NCI-H345 (cell line): Measurements from ENCODE around the gene RCC1.
A peak's percentile ranks its signal among the peaks of the same experiment; 100 is the strongest.
"Not testable (repeated sequence)": the region's sequence is repeated elsewhere in the genome, so short reads cannot be mapped to it uniquely, and the experiment has no call there.

Experiments
- DNase-seq: peaks from one replicate; lab custom pipeline; 2025; lab: John Stamatoyannopoulos, UW

Gene RCC1

DNA sequence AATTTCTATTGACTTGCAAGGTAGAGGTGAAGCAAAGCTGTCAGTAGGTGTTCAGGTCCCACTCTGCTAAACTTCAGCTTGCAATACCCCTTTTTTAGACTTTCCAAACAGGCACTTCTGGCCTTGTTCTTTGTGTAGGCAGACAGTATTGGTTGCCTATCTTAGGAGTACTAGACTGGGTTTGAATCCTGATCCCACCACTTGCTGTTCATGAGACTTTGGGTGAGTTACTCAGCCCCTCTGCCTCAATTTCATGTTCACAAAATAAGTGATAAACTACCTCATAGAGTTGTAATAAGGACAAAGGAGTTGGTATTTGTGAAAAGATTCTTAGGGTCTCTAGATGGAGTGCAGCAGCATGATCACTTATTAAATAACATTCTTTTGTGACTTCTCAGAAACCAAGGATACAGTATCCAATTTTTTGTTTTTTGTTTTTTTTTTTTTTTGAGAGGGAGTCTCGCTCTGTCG, 5.2 kb downstream of the RCC1 start:
- no peak for DNase-seq

DNA sequence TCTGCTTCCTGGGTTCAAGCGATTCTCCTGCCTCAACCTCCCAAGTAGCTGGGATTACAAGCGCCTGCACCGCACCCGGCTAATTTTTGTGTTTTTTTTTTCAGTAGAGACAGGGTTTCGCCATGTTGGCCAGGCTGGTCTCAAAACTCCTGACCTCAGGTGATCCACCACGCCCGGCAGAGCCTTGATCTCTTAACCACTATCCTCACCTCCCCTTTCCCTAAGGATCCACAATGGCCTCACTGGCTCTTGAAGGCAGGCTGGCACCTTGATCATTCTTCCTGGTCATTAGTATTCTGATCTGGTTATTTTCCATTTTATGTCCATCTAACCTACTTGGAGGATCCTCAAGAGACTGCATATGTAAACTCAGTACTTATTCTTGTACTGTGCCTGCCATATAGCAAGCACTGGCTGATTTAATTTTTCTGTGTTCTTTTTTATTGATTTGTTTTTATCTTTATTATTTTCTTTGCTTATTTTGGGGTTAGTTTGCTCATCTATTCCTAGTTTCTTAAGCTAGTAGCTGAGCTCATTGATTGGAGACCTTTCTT, 6.3 kb downstream of the RCC1 start:
- no peak for DNase-seq

DNA sequence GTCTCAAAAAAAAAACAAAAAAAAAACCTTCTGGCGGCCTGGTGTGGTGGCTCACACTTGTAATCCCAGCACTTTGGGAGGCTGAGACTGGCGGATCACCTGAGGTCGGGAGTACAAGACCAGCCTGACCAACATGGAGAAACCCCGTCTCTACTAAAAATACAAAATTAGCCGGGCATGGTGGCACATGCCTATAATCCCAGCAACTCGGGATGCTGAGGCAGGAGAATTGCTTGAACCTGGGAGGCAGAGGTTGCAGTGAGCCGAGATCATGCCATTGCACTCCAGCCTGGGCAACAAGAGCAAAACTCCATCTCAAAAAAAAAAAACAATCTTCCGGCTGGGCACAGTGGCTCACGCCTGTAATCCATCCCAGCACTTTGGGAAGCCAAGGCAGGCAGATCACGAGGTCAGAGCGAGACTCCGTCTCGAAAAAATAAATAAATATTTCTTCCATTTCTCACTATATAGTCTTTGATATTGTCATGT, 8.6 kb downstream of the RCC1 start:
- DNase-seq: not testable (repeated sequence)

DNA sequence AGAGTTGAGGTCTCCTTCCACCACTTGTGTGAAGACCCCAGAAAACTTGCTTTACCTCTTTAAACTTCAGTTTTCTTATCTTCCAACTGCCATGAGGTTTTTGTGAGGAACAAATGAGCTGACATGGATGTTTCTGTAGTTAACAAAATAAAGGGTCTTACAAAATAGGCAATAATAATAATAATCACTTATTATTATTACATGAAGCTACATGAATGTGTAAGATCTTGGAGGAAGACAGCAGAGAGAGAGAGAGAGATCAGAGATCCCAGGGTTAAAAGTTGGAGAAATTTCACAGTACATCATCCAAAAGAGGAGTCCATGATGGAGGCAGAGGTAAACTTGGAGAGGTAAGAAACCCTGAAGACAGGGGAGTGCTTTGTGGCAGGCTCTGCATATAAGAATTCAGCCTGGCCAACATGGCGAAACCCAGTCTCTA, 10.7 kb downstream of the RCC1 start:
- no peak for DNase-seq

DNA sequence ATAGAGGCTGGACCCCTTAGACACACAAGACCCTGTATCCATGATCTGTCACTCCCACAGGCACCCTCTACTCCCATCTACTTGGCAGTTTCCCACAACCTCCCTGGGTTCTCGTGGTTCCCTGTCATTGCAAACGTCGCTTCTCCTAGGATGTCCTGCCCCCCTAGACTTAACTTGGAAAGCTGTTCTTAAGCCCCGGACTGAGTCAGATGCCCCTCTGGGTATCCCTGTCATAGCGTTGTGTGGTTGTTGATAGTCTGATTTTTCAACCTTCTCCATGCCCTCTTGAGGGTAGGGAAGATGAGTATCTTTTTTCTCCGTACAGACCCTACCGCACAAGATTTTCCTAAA, 11.8 kb downstream of the RCC1 start:
- DNase-seq: no peak

DNA sequence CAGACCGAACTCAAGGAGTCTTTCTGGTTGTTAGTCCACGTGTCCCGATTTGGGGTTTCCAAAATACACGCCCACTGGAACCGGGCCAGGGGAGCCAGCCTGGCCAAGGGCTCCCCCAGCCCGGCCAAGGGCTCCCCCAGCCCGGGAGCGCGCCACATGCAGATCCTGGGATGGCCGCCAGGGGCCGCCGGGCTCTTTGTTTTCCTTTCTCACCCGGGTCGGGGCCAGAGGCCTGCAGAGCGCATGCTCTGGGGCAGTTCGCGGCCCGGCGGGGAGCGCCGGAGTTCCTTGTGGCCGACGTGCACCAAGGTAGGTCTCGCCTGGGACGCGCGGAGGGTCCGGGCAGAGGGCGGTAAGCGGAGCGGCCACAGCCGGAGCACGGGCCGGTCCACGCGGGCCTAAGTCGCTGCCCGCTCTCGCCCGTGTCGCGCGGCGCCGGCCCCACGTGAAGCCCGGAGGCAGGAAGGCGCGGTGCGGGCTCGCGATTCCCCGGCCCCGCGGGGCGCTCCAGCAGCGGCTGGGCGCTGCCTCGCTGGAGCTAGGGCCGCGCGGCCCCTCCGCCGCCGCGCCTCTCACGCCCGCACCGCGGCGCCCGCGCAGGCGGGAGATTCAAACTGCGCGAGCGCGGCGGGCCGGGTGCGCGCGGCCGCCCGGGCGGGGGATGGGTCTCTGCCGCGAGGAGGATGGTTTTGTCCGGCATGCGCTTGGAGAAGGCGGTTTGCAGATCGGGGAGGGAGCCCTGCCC, 12.3 kb downstream of the RCC1 start:
- peak; percentile 87 for DNase-seq

DNA sequence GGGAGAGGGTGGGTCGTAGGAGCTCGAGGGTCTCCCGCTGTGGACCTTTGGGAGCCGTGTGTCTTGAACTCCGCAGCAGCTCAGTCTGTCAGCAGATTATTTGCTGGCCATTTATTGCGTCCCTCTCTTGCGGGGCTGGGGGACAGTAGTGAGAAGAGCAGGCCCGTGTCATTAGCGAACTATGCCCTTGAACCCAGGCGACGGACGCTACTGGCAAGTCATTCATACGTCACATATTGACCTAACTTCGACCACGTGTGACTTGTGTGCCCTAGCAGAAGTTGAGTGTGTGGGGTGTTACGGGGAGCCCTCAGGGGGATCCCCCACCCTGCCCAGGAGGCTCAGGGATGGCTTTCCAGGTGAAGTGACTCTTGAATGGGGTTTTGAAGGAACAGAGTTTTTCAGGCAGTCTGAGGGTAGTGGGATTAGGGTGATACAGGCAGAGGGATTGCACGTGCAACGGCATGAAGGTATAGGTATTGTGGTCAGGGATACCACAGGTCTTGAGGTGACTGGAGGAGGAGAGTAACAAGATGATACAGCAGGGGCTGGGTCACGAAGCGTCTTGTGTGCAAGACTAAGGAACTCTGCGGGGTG, 13.0 kb downstream of the RCC1 start:
- peak; percentile 32 for DNase-seq

DNA sequence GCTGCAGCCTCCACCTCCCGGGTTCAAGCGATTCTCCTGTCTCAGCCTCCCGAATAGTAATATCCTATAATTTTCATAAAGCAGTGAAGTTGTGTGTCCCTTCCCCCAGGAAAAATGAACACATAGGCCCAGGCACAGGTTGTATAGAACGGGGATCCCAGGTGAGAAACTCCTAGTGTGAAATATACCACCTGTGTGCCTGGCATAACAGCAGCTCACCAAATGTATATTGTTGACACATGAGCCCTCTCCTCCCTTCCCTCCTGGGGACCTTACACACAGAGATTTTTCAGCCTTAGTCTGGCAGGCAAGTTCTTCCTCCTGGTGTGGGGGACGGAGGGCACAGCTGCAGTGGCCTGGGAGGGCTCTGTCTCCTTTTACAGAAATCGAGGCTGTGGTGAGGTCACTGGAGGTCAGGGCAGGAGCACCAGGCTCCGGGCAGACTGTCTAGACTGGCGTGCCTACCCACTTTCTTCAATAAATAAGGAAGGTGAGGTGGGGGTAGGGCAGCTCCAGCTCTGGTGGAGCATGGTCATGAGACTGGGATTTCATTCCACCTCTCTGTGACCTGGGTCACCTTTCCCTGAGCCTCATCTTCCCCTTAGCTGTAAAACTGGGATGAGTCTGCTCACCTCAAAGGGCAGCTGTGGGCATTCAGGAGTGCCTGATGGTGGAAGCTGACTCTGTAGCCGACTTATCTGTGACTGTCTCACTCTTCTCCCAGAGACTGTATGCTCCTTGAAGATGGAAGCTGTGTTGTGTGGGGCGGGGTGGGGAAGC, 14.3 kb downstream of the RCC1 start:
- DNase-seq: no peak

DNA sequence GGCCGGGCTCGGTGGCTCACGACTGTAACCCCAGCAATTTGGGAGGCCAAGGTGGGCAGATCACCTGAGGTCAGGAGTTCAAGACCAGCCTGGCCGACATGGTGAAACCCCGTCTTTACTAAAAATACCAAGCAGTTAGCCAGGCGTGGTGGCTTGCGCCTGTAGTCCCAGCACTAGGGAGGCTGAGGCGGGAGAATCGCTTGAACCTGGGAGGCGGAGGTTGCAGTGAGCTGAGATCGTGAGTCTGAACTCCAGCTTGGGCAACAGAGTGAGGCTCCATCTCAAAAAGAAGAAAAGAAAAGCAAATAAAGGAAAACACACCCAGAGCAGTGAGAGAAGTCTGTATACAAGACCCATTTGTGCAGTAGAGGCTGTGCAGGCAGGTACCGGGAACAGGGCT, 15.0 kb downstream of the RCC1 start:
- not testable (repeated sequence) for DNase-seq

DNA sequence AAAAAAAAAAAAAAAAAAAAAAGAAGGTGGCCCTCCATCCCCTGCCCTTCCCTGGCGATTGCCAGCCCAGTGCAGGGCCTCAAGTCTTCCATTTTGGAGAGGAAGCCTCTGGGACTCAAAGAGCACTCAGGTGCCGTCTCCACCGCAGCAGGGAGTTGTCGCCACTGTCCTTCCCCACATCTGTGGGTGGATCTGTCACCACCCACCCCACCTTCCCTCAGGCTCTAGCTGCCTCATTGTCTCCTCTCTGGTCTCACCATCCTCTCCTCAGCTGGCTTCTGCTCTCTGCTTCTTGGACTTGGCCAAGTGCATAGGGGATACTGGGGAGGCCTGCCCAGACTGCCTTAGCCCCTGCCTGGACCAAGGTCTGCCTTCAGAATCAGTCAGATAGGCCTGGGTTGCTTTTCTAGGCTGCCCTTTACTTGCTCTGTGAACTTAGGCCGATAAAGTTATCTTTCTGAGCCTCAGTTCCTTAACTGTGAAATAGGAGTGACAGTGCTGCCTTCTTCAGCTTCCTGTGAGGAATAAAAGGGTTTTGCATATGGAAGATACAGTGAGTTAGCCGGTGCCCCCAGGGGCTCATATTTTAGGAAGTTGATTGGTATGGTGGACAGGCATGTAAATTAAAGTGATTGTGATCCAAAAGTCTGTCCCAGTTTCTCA, 15.8 kb downstream of the RCC1 start:
- no peak for DNase-seq

DNA sequence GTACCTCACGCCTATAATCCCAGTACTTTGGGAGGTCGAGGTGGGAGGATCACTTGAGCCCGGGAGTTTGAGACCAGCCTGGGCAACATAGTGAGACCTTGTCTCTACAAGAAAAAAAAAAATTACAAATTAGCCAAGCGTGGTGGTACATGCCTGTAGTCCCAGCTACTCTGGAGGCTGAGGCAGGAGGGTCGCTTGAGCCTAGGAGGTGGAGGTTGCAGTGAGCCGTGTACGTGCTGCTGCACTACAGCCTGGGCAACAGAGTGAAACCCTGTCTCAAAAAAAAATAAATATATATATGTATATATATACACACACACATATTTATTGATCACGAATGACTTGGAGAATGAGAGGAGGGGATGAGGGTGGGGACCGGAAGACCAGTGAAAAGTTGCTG, 16.7 kb downstream of the RCC1 start:
- not testable (repeated sequence) for DNase-seq

DNA sequence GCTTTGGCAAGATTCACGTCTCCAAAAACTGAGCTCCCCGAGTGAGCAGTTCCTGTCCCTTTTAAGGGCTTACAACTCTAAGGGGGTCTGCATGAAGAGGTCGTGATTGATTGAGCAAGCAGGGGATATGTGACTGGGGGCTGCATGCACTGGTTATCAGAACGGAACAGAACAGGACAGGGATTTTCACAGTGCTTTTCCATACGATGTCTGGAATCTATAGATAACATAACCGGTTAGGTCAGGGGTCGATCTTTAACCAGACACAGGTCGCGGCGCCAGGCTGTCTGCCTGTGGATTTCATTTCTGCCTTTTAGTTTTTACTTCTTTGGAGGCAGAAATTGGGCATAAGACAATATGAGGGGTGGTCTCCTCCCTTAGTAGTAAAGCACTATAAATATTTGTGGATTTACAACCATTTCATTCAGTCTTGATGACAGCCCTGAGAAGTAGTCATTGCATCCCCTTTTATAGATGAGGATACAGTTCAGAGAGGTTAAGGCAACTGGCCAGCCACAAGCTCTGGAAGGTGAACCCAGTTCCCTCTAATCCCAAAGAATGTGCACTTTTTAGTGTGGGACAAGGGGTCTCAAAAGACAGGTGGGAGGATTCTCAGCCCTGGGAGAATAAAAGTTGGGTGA, 19.3 kb downstream of the RCC1 start:
- DNase-seq: not testable (repeated sequence)

DNA sequence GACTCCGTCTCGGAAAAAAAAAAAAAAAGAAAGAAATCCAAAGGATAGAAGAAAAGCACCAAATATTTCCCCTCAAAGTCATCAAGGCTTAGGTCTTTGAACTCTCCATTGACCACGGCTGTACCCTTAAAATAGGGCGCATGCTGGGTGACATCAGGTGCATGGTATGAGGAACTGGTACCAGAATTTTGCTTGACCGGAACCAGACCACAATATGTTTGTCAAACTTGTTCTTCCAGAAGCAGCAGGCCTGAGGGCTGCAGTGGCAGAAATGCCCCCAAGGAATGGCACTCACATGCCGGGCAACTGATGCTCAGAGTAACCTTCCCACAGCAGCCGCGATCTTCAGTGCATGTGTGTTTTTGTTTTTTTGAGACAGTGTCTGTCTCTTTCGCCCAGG, 21.0 kb downstream of the RCC1 start:
- DNase-seq: no peak

DNA sequence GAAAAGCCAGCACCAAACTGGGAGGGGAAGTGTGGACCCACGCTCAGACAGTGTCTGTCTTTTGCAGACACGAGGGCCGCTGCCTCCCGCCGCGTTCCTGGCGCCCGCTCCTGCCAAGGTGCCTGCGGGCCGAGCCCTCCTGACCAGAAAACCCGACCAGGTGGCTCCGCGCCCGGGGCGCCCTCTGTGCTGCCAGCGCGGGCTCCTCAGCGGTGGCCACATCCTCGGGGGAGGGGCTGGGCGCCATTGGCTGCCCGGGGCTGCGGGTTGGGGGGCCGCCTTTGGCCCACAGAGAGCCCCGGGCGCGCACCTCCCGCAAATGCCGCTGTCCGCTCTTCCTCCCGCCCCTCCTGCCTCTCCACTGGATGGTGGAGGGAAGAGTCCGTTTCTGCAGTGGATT, 24.6 kb downstream of the RCC1 start:
- no peak for DNase-seq

DNA sequence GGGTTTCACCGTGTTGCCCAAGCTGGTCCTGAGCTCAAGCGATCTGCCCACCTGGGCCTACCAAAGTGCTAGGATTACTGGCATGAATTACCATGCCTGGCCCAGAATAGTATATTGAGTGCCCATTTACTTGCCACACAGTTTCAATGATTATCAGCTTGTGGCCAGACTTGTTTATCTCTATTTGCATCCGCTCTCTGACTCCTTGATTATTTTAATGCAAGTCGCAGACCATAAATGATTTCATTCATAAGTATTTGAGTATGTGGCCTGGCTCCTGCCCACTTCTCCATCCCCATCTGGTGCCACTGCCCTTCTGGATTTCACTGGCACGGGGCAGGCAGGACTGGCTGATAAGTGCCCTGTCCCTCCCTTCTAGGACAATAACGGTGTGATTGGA, 28.8 kb downstream of the RCC1 start:
- no peak for DNase-seq

DNA sequence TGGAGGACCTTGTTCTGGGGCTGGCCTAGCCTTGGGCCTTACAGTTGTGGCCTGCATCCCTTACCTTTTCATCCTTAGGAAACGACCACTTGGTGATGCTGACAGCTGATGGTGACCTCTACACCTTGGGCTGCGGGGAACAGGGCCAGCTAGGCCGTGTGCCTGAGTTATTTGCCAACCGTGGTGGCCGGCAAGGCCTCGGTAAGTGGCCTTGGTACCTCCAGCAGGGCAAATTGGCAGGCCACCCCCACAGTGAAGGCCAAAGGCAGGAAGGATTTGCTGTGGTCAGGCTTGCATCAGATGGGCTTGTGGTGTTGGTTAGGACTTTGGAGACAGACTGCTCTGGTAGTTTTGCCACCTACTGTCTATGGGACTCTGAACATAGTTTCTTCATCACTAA, 29.3 kb downstream of the RCC1 start:
- no peak for DNase-seq

DNA sequence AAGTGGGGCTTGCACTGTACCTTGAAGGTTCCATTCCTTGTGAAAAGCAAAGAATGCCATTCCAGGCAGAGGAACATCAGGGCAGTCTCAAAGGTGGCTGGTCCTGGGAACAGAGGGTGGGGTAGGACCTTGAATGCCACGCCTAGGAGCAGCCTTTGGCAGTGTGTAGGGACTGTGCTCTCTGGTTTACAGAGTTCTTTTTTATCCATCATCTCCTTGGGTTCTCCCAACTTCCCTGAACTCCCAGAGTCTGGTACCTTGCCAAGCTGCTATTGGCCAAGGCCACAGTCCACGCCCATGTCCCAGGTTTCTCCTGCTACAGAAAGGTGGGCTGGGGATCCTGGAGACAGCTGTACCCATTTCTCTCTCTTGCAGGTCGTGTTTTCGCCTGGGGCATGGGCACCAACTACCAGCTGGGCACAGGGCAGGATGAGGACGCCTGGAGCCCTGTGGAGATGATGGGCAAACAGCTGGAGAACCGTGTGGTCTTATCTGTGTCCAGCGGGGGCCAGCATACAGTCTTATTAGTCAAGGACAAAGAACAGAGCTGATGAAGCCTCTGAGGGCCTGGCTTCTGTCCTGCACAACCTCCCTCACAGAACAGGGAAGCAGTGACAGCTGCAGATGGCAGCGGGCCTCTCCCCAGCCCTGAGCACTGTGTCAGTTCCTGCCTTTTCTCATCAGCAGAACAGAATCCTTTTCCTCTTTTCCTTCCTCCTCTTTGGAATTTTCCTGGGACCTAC, 31.8 kb downstream of the RCC1 start:
- no peak for DNase-seq

DNA sequence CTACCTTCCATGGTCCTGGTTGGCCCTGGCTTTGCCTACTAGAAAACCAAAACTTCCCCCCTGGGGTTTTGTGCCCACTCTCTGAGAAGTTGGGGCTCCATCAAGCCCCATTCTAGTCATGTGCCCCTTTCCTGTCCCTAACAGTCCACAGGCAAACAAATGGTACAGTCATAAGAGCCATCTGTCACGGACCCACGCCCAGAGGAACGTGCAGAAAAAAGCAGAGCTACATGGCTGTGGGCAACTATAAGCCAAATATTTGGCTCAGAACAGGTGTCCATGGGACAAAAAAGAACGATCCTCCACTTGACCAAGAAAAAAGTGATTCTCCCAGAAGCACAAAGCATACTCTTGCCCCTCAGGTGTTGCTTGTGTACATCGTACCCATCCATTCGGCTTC, 32.4 kb downstream of the RCC1 start:
- DNase-seq: no peak

DNA sequence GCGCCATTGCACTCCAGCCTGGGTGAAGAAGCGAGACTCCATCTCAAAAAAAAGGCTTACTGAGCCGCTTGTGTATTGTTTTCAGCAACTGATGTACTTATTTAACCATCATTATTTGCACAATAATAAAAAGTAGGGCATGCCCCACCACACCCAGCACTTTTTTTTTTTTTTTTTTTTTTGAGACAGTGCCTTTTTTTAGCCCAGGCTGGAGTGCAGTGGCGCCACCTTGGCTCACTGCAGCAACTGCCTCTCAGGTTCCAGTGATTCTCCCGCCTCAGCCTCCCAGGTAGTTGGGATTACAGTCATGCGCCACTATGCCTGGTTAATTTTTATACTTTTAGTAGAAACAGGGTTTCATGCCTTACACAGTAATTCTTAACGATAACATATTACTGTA, 34.8 kb downstream of the RCC1 start:
- no peak for DNase-seq

DNA sequence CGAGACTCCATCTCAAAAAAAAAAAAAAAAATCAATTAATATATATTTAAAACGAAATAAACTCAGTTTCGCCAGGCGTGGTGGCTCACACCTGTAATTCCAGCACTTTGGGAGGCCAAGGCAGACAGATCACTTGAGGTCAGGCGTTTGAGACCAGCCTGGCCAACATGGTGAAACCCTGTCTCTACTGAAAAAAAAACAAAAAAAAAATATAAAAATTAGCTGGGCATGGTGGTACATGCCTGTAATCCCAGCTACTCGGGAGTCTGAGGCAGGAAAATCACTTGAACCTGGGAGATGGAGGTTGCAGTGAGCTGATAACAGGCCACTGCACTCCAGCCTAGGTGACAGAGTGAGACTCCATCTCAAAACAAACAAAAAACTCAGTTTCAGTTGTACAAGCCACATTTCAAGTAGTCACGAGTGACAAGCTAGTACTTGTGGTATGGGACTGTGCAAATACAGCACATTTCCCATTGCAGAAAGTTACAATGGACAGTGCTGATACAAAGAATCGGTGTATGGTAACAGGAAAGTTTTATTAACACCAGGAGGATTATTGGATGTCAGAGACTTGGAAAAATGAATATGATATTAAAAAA, 35.7 kb downstream of the RCC1 start:
- DNase-seq: not testable (repeated sequence)
